ENCODE measurements around the gene GPR63. TPM values are rescaled to one million over a fixed set of nuclear protein-coding genes. Genes with fewer than 3 reads are reported as not detected.

GPR63 gene
- total and polyA plus RNA-seq, 2 experiments from 2014 or later: 1.7 TPM; not detected in 1

DNA sequence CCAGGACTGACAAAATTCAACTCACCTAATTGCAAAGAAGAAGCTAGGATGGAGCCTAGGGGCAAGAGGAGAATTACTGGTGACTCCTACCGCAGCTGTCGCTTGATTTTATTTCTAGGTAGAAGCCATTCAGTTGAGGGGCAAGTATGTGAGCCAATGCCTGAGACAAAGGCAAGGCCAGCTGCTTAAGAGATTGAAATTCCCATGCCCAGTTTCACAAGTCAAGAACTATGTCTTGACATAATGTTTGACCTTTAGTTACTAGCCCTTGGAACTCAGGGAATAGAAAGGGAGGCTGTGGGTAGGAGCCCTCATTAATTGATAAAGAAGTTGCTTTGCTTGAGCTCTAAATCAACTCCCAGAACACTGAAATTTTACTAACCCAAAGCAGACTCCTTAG lies 54.0 kb downstream of the GPR63 start:
- no peaks in the 10 kb centered on the region for H3K36me3 ChIP-seq
- DNase-seq (ENCODE audit: low read depth in 1 of 2, low spot score in 1 of 2): no peak
- no peaks in the 10 kb centered on the region for H3K9me3 ChIP-seq (ENCODE audit: low read depth)
- no peak overlapping the region for H3K27ac ChIP-seq
- no peak for TF ChIP-seq CTCF (IDR thresholded peaks at IDR 0.05; ENCODE audit: low read depth, low read length)
- H3K4me3 ChIP-seq: no peak overlapping the region
- H3K4me1 ChIP-seq (ENCODE audit: low read depth): no peaks in the 10 kb centered on the region
- H3K27me3 ChIP-seq: no peaks in the 10 kb centered on the region

DNA sequence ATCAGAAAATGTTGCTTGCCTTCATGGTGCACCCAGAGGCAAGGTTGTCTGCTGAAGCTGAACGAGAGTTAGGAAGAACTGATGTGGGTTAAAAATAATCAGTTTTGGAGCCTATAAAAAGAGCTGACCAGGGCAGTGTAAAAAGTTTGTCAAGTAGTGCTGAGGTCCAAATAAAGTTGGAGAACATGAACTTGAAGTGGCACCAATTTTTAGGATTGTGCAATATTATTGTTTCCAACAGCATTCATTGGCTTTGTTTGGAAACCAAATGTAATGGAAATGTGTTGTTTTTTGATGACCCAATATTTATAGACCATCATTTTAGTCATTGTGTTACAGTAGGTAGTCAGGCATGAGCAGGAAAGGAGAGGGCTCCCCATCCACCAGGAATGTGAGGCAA lies 55.7 kb downstream of the GPR63 start:
- Histone ChIP-seq H3K36me3 (no peaks in the 10 kb centered on the region), H3K27me3 (no peaks in the 10 kb centered on the region), H3K4me1 (ENCODE audit: low read depth) (no peaks in the 10 kb centered on the region), H3K9me3 (ENCODE audit: low read depth) (no peaks in the 10 kb centered on the region), H3K4me3 (no peak overlapping the region), H3K27ac (no peak overlapping the region)
- no peak for DNase-seq (ENCODE audit: low read depth in 1 of 2, low spot score in 1 of 2)
- no peak for TF ChIP-seq CTCF (IDR thresholded peaks at IDR 0.05; ENCODE audit: low read depth, low read length)

GRCh38 chr6:96777113-96777512 lies 60.2 kb downstream of the GPR63 start:
- Histone ChIP-seq H3K4me1 (ENCODE audit: low read depth) (no peaks in the 10 kb centered on the region), H3K27ac (no peak overlapping the region), H3K9me3 (ENCODE audit: low read depth) (no peaks in the 10 kb centered on the region), H3K36me3 (no peaks in the 10 kb centered on the region), H3K27me3 (no peaks in the 10 kb centered on the region), H3K4me3 (no peak overlapping the region)
- no peak for TF ChIP-seq CTCF (IDR thresholded peaks at IDR 0.05; ENCODE audit: low read depth, low read length)
- no peak for DNase-seq (ENCODE audit: low read depth in 1 of 2, low spot score in 1 of 2)

DNA sequence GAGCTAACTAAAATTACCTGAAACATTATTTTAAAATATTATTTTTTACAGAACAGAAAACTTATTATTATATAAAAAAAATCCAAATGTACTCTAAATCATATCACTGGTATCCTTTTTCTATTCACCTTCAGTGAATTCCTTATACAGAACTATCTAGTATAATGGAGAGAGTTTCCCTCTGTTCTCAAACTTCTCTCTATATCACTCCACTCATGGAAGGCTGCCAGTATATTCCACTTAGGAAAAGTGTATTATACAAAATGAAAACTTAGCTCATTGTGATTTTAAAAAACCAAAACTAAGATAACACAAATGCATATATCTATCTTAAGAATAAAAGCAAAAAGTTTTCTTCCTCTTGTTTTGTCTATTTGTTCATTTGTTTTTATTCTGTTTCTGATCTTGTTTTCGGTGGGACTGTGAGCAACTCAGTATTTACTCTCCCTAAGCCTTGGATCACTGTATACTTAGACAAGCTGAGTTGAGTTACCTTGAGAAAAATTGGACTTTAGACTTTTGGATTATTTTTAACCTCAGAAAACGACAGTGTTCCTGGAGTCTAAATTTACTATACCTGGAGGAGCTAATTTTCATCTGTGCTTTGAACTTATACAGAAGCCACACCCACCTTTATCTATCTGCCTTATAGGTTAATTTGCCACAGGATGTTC lies 61.4 kb downstream of the GPR63 start:
- H3K36me3 ChIP-seq: no peaks in the 10 kb centered on the region
- no peak overlapping the region for H3K27ac ChIP-seq
- no peak for TF ChIP-seq CTCF (IDR thresholded peaks at IDR 0.05; ENCODE audit: low read depth, low read length)
- H3K9me3 ChIP-seq (ENCODE audit: low read depth): no peaks in the 10 kb centered on the region
- H3K27me3 ChIP-seq: no peaks in the 10 kb centered on the region
- DNase-seq (ENCODE audit: low read depth in 1 of 2, low spot score in 1 of 2): no peak
- H3K4me3 ChIP-seq: no peak overlapping the region
- H3K4me1 ChIP-seq (ENCODE audit: low read depth): no peaks in the 10 kb centered on the region

DNA sequence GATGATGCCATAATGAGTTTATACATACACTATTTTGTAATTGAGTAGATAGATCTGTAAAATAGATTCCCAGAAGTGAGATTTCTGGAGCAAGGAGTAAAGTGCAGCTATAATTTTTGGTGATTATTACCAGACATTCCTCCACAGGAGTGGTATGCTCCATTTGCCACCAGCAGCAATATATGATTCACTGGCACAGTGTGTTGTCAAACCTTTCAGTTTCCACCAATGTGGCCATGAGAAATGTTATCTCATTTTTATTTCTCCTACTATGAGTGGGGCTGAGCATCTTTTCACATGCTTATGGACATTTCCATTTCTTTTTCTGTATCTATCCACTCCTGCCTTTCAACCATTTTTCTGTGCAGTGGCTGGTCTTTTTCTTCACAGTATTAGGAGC lies 70.5 kb downstream of the GPR63 start:
- TF ChIP-seq CTCF (IDR thresholded peaks at IDR 0.05; ENCODE audit: low read depth, low read length): no peak
- Histone ChIP-seq H3K27ac (no peak overlapping the region), H3K4me3 (no peak overlapping the region), H3K36me3 (no peaks in the 10 kb centered on the region), H3K27me3 (no peaks in the 10 kb centered on the region), H3K9me3 (ENCODE audit: low read depth) (no peaks in the 10 kb centered on the region), H3K4me1 (ENCODE audit: low read depth) (no peaks in the 10 kb centered on the region)
- no peak for DNase-seq (ENCODE audit: low read depth in 1 of 2, low spot score in 1 of 2)

Data from cardiac muscle cell (in vitro differentiated cells and primary cell).